ENCODE data around the gene RNF112.

The RNF112 gene

DNA sequence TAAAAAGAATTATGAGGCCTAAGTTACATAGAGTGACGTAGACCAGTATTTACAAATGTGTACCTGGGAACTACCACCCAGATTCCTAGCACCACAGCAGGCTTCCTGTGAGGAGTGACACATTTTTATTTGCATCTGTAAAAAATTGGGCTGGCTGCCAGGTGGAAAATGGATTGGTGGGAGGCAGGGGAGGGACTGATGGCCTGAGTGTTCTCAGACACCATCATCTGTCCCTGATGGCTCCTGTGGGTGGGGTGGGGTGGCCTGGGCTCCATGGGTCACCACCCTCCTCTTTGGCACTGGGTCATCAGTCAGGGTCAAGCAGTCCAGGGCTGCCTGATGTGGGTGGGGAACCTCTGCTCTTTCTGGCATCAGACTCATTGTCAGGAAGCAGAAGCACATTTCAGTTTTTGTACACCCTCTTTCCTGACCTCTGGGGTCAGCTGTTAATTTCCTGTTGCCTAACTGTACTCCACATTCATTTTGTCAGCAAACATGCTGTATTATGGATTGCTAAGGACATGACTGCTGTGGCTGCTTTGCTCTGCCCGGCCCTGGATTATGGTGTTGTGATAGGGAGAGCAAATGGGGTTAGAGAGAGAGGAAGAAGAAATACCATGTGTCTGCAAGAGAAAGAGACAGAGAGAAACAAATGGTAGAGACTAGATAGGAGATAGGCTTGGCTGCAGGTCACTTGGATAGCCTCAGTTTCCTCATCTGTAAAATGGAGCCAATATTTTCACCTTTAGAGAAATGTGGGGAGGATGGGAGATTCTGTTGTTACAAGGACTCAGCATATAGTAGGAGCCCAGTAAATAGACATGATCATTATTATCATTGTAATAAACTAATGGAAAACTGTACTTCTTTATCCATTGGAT lies 12.5 kb upstream of the RNF112 start:
- no peak overlapping the region for H3K9ac ChIP-seq (ENCODE audit: low read depth, low read length, poor library complexity, severe bottlenecking)
- no peak overlapping the region for H2AFZ ChIP-seq (ENCODE audit: low read length)
- no peaks in the 10 kb centered on the region for H3K27me3 ChIP-seq (ENCODE audit: insufficient read depth, low read length, poor library complexity, severe bottlenecking)

GRCh38 chr17:19399750-19400450 lies 11.1 kb upstream of the RNF112 start:
- Histone ChIP-seq H3K4me1 (ENCODE audit: insufficient read depth, low read length, poor library complexity, severe bottlenecking) (peaks cover 8% of the 10 kb centered on the region), H3K27me3 (ENCODE audit: insufficient read depth, low read length, poor library complexity, severe bottlenecking) (no peaks in the 10 kb centered on the region), H3K9me3 (ENCODE audit: insufficient read depth, low read depth, low read length) (no peaks in the 10 kb centered on the region), H3K9me2 (replicated peaks; ENCODE audit: low read depth, low read length) (no peaks in the 10 kb centered on the region), H4K20me1 (ENCODE audit: insufficient read depth, low read length, poor library complexity, severe bottlenecking) (no peaks in the 10 kb centered on the region), H3K79me2 (ENCODE audit: insufficient read depth, low read length) (no peaks in the 10 kb centered on the region), H3K36me3 (ENCODE audit: insufficient read depth, low read length) (no peaks in the 10 kb centered on the region), H3F3A (ENCODE audit: low read depth) (no peaks in the 10 kb centered on the region), H3K9ac (ENCODE audit: low read depth, low read length, poor library complexity, severe bottlenecking) (no peak overlapping the region), H3K4me3 (ENCODE audit: low read length, poor library complexity, severe bottlenecking) (no peak overlapping the region), H3K4me2 (ENCODE audit: low read depth, low read length, poor library complexity, severe bottlenecking) (no peak overlapping the region), H2AFZ (ENCODE audit: low read length) (no peak overlapping the region)
- no peak for TF ChIP-seq EZH2phosphoT487 (IDR thresholded peaks at IDR 0.05; ENCODE audit: borderline replicate concordance)
- TF ChIP-seq, protein P1, sequence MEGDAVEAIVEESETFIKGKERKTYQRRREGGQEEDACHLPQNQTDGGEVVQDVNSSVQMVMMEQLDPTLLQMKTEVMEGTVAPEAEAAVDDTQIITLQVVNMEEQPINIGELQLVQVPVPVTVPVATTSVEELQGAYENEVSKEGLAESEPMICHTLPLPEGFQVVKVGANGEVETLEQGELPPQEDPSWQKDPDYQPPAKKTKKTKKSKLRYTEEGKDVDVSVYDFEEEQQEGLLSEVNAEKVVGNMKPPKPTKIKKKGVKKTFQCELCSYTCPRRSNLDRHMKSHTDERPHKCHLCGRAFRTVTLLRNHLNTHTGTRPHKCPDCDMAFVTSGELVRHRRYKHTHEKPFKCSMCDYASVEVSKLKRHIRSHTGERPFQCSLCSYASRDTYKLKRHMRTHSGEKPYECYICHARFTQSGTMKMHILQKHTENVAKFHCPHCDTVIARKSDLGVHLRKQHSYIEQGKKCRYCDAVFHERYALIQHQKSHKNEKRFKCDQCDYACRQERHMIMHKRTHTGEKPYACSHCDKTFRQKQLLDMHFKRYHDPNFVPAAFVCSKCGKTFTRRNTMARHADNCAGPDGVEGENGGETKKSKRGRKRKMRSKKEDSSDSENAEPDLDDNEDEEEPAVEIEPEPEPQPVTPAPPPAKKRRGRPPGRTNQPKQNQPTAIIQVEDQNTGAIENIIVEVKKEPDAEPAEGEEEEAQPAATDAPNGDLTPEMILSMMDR (conservative IDR thresholded peaks at IDR 0.05; ENCODE audit: low read length): no peak

More for the DNA sequence above, 12.5 kb upstream of the RNF112 start:
- Histone ChIP-seq H3K9me3 (ENCODE audit: insufficient read depth, low read depth, low read length) (no peaks in the 10 kb centered on the region), H3K79me2 (ENCODE audit: insufficient read depth, low read length) (no peaks in the 10 kb centered on the region), H3K4me1 (ENCODE audit: insufficient read depth, low read length, poor library complexity, severe bottlenecking) (peaks cover 8% of the 10 kb centered on the region), H3K4me2 (ENCODE audit: low read depth, low read length, poor library complexity, severe bottlenecking) (no peak overlapping the region), H4K20me1 (ENCODE audit: insufficient read depth, low read length, poor library complexity, severe bottlenecking) (no peaks in the 10 kb centered on the region), H3K36me3 (ENCODE audit: insufficient read depth, low read length) (no peaks in the 10 kb centered on the region), H3K4me3 (ENCODE audit: low read length, poor library complexity, severe bottlenecking) (no peak overlapping the region), H3K9me2 (replicated peaks; ENCODE audit: low read depth, low read length) (no peaks in the 10 kb centered on the region), H3F3A (ENCODE audit: low read depth) (no peaks in the 10 kb centered on the region)
- no peak for TF ChIP-seq EZH2phosphoT487 (IDR thresholded peaks at IDR 0.05; ENCODE audit: borderline replicate concordance)
- TF ChIP-seq, protein P1 (conservative IDR thresholded peaks at IDR 0.05; ENCODE audit: low read length): no peak

- H3K27me3 ChIP-seq (ENCODE audit: insufficient read depth, low read length, poor library complexity, severe bottlenecking): no peaks in the 10 kb centered on the region
- no peaks in the 10 kb centered on the region for H3K9me3 ChIP-seq (ENCODE audit: insufficient read depth, low read depth, low read length)
- H3K4me3 ChIP-seq (ENCODE audit: low read length, poor library complexity, severe bottlenecking): no peak overlapping the region
- H3K36me3 ChIP-seq (ENCODE audit: insufficient read depth, low read length): no peaks in the 10 kb centered on the region
- no peak overlapping the region for H3K9ac ChIP-seq (ENCODE audit: low read depth, low read length, poor library complexity, severe bottlenecking)
- H3K4me2 ChIP-seq (ENCODE audit: low read depth, low read length, poor library complexity, severe bottlenecking): no peak overlapping the region
- no peaks in the 10 kb centered on the region for H3K79me2 ChIP-seq (ENCODE audit: insufficient read depth, low read length)
- no peaks in the 10 kb centered on the region for H3K9me2 ChIP-seq (replicated peaks; ENCODE audit: low read depth, low read length)
- no peak overlapping the region for H2AFZ ChIP-seq (ENCODE audit: low read length)
- peaks cover 8% of the 10 kb centered on the region for H3K4me1 ChIP-seq (ENCODE audit: insufficient read depth, low read length, poor library complexity, severe bottlenecking)
- no peaks in the 10 kb centered on the region for H4K20me1 ChIP-seq (ENCODE audit: insufficient read depth, low read length, poor library complexity, severe bottlenecking)
- no peak for TF ChIP-seq EZH2phosphoT487 (IDR thresholded peaks at IDR 0.05; ENCODE audit: borderline replicate concordance)
- TF ChIP-seq, protein P1 (conservative IDR thresholded peaks at IDR 0.05; ENCODE audit: low read length): no peak
- H3F3A ChIP-seq (ENCODE audit: low read depth): no peaks in the 10 kb centered on the region
Observed at GRCh38 chr17:19401321-19402010, 9.6 kb upstream of the RNF112 start.

All from Loucy (cell line).